ENCODE data around the gene SBF1.
"Not testable (repeated sequence)": the region's sequence is repeated elsewhere in the genome, so short reads cannot be mapped to it uniquely, and the experiment has no call there.

The SBF1 gene

DNA sequence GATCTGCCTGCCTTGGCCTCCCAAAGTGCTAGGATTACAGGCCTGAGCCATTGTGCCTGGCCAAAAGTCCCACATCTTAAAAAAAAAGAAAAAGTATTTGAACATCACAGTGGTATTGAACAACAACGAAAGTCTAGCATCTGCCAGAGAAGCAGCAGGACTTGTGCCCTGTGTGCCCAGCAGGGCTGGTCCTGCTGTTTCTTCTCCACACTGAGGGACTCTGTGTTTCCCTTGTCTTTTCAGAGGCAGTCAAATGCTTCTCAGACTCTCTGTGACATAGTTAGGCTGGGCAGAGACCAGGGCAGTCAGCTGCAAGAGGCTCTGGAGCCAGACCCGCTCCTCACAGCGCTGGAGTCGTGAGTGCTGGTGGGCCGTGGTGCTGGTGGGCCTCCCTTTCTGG lies 56.2 kb downstream of the SBF1 start:
- in situ Hi-C loops (cut with MboI; ENCODE audit: low sequenced_read_pairs, unreplicated experiment), result no loop called here
- no peak for DNase-seq (ENCODE audit: low spot score)
- TF ChIP-seq, protein P1, sequence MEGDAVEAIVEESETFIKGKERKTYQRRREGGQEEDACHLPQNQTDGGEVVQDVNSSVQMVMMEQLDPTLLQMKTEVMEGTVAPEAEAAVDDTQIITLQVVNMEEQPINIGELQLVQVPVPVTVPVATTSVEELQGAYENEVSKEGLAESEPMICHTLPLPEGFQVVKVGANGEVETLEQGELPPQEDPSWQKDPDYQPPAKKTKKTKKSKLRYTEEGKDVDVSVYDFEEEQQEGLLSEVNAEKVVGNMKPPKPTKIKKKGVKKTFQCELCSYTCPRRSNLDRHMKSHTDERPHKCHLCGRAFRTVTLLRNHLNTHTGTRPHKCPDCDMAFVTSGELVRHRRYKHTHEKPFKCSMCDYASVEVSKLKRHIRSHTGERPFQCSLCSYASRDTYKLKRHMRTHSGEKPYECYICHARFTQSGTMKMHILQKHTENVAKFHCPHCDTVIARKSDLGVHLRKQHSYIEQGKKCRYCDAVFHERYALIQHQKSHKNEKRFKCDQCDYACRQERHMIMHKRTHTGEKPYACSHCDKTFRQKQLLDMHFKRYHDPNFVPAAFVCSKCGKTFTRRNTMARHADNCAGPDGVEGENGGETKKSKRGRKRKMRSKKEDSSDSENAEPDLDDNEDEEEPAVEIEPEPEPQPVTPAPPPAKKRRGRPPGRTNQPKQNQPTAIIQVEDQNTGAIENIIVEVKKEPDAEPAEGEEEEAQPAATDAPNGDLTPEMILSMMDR (IDR thresholded peaks at IDR 0.05; ENCODE audit: borderline replicate concordance, control extremely low read depth, extremely low read depth, insufficient read depth, missing control alignments), result no peak

GRCh38 chr22:50417411-50418210 lies 57.2 kb downstream of the SBF1 start:
- TF ChIP-seq, protein P1 (IDR thresholded peaks at IDR 0.05; ENCODE audit: borderline replicate concordance, control extremely low read depth, extremely low read depth, insufficient read depth, missing control alignments), result no peak
- DNase-seq (ENCODE audit: low spot score), result no peak
- in situ Hi-C loops (cut with MboI; ENCODE audit: low sequenced_read_pairs, unreplicated experiment), result no loop called here

- TF ChIP-seq, protein P1 (IDR thresholded peaks at IDR 0.05; ENCODE audit: borderline replicate concordance, control extremely low read depth, extremely low read depth, insufficient read depth, missing control alignments), result no peak
- in situ Hi-C loops (cut with MboI; ENCODE audit: low sequenced_read_pairs, unreplicated experiment), result no loop called here
- no peak for DNase-seq (ENCODE audit: low spot score)
These were observed 57.8 kb downstream of the SBF1 start for GRCh38 chr22:50416996-50417395.

DNA sequence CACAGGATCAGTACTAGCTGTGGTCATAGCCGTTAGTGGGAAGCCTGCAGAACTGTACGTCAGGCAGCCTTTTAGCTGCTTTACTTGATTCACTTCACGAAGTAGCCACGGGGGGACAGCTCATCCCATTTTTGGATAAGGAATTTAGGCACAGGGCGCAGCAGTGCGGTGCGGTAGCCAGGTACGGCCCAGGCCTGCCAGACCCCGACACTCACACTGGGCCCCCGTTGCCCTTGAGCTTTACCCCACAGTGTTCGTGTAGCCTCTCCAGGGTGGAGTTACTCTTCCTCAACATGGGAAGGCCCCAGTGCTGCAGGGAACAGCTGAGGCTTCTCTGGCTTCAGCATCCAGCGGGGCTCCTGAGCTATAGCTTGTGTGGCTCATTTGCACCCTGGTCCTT lies 59.4 kb downstream of the SBF1 start:
- in situ Hi-C loops (cut with MboI; ENCODE audit: low sequenced_read_pairs, unreplicated experiment), result no loop called here
- no peak for DNase-seq (ENCODE audit: low spot score)

GRCh38 chr22:50414476-50415248 lies 60.2 kb downstream of the SBF1 start:
- DNase-seq (ENCODE audit: low spot score), result no peak
- TF ChIP-seq, protein P1 (IDR thresholded peaks at IDR 0.05; ENCODE audit: borderline replicate concordance, control extremely low read depth, extremely low read depth, insufficient read depth, missing control alignments), result no peak
- in situ Hi-C loops (cut with MboI; ENCODE audit: low sequenced_read_pairs, unreplicated experiment), result no loop called here

More for the DNA sequence above, 59.4 kb downstream of the SBF1 start:
- TF ChIP-seq, protein P1 (IDR thresholded peaks at IDR 0.05; ENCODE audit: borderline replicate concordance, control extremely low read depth, extremely low read depth, insufficient read depth, missing control alignments), result no peak

GRCh38 chr22:50408954-50409353 lies 65.9 kb downstream of the SBF1 start:
- DNase-seq (ENCODE audit: low spot score); in situ Hi-C loops (cut with MboI; ENCODE audit: low sequenced_read_pairs, unreplicated experiment): not testable (repeated sequence)

- DNase-seq (ENCODE audit: low spot score), result no peak
- in situ Hi-C loops (cut with MboI; ENCODE audit: low sequenced_read_pairs, unreplicated experiment), result no loop called here
- TF ChIP-seq, protein P1 (IDR thresholded peaks at IDR 0.05; ENCODE audit: borderline replicate concordance, control extremely low read depth, extremely low read depth, insufficient read depth, missing control alignments), result no peak
These were observed 66.5 kb downstream of the SBF1 start for GRCh38 chr22:50408311-50408710.

All from GM13976 (cell line).